VCaP (cell line): ENCODE measurements around the gene FOXO1.

ENCODE experiments used
- H3K27ac ChIP-seq: fragments of 450-650 bp; 2 replicates; pipeline ENCODE4 v1.5.1; 2017
- TF ChIP-seq, protein P1 (sequence below): fragments of 450-650 bp; conservative IDR thresholded peaks from 2 replicates; pipeline ENCODE4 v1.5.1; 2017; ENCODE audit warnings: mild to moderate bottlenecking, moderate library complexity

FOXO1 gene

DNA sequence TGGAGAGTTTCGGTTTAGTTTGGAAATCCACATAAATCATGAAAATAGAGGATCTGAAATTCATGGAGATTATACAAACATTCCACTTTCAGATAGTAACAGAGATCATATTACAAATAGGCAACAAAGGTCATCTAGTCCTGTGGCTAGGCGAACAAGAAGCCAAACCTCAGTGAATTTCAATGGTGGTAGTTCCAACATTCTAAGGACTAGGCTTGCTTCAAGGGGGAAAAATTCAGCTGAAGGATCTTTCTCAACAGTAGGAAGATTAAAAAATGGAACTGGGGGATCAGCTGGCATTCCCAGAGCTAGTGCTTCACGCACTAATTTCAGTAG, 47.0 kb downstream of the FOXO1 start:
- no peak overlapping the region for H3K27ac ChIP-seq
- TF ChIP-seq, protein P1, sequence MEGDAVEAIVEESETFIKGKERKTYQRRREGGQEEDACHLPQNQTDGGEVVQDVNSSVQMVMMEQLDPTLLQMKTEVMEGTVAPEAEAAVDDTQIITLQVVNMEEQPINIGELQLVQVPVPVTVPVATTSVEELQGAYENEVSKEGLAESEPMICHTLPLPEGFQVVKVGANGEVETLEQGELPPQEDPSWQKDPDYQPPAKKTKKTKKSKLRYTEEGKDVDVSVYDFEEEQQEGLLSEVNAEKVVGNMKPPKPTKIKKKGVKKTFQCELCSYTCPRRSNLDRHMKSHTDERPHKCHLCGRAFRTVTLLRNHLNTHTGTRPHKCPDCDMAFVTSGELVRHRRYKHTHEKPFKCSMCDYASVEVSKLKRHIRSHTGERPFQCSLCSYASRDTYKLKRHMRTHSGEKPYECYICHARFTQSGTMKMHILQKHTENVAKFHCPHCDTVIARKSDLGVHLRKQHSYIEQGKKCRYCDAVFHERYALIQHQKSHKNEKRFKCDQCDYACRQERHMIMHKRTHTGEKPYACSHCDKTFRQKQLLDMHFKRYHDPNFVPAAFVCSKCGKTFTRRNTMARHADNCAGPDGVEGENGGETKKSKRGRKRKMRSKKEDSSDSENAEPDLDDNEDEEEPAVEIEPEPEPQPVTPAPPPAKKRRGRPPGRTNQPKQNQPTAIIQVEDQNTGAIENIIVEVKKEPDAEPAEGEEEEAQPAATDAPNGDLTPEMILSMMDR, result no peak

DNA sequence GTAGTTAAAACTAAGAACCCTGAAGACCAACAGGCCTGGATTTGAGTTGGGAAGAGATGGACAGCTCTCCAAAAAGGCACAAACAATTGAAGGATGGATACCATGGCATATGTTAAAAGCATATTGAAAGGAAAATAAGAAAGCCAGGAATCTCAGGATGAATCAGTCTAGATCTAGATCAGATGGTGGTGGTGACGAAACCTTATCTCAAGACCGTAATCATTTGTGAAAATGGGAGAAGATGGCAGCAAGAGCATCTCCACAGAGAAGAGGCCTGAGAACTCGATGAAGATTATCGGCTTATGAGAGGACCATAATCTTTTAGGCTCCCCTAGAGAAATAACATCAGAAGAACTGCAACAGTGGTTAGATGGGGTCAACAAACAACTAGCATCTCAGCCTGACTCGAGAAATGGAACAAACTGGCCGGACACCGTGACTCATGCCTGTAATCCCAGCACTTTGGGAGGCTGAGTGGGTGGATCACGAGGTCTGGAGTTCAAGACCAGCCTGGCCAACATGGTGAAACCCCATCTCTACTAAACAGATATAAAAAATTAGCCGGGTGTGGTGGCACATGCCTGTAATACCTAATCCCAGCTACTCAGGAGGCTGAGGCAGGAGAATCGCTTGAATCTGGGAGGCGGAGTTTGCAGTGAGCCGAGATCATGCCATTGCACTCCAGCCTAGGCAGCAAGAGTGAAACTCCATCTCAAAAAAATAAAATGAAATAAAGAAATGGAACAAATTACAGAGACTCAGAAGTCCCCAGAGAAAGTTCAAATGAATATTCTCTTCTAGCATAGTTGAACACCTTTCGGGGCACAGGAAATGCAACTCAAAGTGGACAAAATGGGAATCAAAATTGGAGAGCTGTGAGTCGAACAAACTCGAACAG, 47.6 kb downstream of the FOXO1 start:
- TF ChIP-seq, protein P1, result no peak
- H3K27ac ChIP-seq, result no peak overlapping the region

DNA sequence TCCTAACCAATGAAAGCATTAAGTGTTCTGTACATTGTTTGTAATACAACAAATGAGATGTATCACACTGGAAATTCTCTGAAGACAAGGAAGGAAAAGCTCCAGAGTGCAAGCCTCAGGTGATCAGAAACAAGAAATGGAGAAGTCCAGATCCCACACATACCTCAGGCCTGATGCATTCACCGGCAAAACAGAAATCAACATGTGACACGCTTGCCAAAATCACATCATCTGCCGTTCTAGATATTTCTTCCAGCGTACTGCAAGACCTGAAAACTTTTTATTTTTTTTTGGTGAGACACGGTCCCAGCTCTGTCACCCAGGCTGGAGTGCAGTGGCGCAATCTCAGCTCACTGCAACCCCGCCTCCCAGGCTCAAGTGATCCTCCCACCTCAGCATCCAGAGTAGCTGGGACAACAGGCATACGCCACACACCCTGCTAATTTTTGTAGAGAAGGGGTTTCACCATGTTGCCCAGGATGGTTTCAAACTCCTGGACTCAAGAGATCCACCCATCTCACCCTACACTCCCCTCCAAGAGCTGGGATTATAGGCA, 48.6 kb downstream of the FOXO1 start:
- H3K27ac ChIP-seq, result no peak overlapping the region
- TF ChIP-seq, protein P1, result no peak

DNA sequence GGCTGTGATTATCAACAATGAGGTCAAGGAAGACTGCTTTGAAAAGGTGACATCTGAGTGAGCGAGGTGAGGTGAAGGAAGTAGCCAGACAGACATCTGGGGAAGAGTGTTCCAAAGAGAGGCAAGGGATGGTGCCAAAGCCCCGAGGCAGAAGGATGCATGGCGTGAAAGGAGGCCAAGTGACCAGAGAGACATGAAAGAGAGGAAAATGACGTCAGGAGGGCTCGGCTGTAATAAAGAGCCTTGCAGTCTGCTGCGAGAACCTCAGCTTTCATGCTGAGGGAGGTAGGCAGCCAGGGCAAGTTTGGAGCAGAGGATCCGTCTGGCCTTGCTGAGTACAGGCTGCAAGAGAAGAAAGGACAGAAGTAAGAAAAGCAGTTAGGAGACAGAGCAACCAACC, 50.8 kb downstream of the FOXO1 start:
- TF ChIP-seq, protein P1, result no peak
- H3K27ac ChIP-seq, result no peak overlapping the region

DNA sequence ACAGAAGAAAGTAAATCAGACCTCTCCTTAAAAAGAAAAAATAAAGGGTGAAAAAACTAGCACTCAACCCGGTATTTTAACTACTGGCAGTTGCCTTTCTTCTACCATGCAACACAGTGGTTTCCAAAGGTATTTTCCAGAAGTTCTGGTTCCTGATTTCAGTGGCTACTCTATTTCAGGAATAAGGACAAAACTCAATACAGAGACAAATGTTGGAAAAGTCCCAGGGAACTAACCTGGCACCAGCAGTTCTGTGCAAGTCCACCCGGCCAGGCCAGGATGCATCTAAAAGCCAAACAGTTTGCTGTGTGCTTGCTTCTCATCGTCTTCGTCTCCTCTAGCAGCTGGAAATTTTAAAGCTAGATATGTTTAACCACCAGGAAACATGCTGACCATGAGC, 52.5 kb downstream of the FOXO1 start:
- no peak overlapping the region for H3K27ac ChIP-seq
- TF ChIP-seq, protein P1, result no peak

DNA sequence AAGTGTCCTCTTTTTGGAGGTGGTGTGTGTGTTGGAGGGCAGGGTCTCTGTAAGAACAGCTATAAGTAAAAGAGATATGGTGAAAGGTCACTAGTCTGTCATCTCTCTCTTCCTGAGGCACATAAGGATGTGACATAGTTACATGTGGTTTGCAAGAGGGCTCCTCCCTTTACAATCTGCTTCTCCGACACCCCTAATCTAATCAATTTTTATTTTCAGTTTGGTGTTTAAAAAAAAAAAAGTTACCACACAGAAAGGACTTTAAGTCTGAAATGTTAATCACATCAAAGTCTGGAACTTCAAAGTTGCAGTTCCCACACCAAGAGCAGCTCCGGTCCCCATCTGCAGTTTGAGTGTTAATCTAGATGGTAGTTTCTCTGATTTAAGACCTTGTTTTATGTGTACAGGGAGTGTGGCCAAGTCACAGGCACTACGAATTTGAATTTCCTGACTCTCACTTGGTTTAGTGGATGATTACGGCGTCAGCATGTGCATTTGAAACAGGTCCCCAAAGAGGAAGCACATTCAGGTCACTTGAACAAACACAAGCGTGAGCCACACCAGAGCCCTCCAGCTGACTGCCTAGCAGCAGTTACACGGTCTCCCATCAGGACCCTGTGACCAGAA, 53.1 kb downstream of the FOXO1 start:
- TF ChIP-seq, protein P1, result no peak
- H3K27ac ChIP-seq, result no peak overlapping the region

DNA sequence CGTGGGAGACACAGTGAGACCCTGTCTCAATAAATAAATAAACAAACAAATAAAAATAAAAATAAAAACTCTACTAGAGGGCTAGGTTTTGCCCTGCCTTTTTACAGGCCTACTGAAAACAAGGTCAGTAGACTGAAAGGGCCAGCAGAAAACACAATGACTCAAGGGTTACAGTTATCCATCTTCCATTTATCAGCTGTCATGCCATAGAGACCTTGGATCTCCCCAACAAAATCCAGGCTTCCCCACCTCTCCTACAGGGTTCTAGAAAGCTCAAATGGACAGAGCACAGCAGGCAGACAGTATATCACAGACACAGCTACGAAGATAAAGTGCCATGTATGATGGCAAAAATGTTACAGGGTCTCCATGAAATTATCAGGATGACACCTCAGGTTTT, 54.4 kb downstream of the FOXO1 start:
- no peak overlapping the region for H3K27ac ChIP-seq
- TF ChIP-seq, protein P1, result no peak
